SK-N-DZ (cell line): Measurements from ENCODE around the gene OGDHL.
A peak's percentile ranks its signal among the peaks of the same experiment; 100 is the strongest.
"Not testable (repeated sequence)": the region's sequence is repeated elsewhere in the genome, so short reads cannot be mapped to it uniquely, and the experiment has no call there.

Source experiments
- DNase-seq: peaks from one replicate; pipeline ENCODE4 v3.0.0-alpha.2; 2015; ENCODE audit warnings: low spot score

OGDHL gene

DNA sequence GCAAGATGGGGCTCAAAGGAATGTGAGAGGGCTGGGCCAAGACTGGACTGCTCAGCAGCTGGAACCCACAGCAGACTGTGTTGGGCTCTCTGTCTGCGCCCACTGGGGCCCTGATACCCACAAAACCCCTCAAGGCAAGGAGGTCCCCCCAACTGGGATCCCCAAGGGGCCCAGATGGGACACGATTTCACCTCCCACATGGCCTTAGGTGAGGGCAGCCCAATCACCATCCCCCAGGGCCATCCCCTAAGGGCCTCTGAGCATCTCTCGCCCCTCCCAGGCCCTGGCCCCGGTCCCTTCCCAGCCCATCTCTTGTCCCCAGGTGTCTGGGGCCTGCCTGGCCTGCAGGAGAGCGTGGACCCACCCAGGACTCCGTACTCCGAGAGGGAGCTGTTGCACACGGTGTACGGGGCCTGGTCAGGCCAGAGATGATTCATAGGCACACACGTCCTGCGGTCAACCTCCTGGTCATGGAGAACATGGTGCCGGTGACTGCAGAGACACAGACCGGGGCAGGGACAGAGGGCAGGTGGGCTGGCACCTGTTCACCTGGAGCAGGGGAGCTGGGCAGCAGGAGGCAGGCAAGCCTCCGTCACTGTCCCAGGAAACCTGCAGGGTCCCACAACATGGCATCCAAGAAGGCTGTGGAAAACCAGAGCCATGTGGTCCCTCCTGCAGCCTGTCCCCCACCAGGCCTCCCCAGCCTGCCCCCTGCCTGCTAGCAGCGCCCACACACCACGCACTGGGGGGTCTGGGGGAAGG lies 21.6 kb downstream of the OGDHL start:
- DNase-seq, result no peak

DNA sequence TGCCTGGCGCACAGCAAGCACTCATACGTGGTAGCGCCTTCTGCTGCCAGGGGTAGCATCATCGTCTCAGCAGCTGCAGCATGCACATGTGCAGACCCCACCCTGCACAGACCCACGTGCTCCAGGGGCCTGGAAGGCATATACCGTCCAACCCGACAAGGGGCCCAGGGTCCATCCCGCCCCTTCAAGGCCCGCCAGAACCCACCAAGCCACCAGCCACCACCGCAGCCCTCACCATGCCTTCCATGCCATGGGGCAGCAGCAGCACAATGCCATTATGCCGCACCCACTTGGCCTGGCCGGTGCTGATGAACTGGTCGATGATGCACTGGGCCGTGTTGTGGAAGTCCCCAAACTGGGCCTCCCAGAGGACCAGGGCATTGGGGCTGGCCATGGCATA lies 22.7 kb downstream of the OGDHL start:
- DNase-seq, result no peak

DNA sequence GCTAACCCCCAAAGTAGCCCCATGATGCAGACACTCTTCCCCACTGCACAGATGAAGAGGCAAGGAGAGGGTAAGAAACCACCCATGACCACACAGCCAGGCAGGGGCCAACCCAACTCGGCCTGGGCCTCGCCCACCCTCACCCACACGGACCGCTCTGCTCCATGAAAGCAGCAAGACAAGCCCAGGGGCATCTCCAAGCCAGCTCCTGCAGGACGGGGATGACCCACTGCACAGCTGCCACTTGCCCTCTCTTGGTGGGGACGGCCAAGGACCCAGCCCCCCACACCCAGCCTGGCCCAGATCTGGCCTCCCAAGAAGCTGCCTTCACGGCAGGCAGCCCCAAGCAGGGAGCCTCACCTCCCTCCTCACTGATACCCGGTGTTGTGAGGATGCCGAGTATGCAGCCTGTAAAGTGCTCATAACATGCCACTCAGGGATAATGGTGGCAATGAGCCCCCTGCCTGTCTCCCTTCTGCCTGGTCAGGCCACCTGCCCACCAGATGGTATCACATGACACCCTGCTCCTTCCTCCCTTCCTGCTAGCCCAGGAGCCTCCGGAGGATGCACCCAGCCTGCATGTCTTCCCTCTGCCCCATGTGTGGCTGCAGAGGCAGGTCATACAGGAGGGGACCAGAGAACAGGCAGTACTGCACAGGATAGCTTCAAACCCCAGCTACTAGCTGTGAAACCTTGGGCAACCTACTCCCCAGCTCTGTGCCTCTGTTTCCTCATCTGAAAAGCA lies 23.3 kb downstream of the OGDHL start:
- no peak for DNase-seq

DNA sequence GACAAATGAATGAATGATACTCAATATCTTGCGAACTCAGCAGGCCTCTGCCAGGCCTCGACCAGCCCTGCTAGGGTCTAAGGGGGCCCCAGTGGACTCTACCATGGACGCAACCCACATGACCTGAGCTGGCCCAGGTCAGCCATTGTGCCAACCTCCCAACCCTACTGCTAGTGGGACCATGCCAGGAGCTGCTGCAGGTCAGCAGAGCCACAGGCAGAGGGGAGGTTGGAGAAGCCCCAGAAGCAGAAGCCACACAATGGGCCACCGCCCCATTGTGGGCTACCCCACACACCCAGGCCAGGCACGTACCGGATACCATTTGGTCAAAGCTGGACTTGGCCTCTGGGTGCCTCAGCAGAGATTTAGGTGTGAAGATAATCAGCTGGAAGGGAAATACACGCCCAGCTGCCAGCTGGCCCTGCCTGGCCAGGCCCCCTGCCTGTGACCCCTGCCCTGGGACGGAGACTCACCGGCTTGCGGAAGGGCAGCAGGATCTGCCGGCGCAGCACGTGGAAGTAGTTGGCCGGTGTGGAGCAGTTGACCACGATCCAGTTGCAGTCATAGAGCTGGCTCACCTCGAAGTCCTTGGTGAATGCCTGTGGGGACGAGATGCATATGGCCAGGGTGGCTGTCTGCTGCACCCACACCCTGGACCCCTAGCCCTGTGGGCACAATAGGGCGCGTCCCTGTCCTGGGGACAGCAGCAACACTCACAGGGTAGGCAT lies 24.5 kb downstream of the OGDHL start:
- no peak for DNase-seq

DNA sequence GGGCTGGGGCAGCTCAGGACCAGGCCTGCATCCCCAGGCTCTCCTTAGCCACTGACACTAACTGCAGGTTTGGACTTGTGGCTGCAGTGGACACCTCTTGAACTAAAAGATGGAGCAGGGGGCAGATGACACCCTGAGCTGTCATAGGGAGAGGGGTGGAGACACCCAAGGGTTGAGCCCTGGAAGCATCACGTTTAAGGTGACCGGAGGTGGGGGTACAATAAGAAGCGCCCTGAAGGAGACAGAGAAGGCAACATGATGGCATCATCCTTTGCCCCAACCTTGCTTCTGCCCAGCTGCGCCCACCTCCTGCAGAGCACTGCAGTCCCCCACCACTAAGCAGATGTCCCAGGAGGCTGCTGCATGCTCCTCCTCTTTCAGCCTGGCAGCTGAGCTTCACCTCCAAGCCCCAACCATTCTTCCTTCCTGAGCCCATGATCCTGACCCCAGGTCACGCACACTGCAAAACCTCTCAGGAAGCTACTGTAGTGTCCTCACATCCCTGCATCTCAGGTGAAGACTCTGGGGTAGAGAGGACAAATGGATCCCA lies 25.5 kb downstream of the OGDHL start:
- DNase-seq, result no peak

DNA sequence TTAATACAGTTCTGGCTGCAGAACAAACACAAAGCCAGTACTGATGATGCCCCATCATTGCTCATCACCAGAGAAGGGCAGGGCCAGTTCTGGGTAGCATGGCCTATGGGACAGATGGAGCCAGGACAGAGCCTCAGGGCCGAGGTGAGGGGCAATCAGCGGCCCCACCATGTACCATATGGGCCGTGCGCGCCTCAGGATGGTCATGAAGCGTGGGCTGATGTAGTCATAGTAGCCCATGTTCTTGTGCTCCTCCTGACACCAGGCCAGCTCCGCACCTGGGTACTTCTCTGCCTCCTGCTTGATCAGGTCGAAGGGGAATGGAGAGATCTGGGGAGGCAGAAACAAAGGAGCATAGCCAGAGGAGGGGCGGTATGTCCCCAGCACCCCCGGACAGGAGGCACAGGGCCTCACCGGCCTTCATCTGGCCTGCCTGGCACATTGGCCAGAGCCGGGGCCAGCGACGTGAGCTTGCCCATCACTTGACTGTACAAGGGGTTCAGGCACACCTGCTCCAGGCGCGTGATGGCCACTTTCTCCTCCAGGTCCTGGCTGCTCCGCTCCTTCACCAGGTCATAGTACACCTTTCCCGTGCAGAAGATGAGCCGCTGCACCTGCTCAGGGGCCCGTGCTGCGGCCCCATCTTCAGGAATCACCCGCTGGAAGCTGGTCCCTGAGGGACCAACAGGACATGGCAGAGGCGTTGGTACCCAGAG lies 26.1 kb downstream of the OGDHL start:
- no peak for DNase-seq

DNA sequence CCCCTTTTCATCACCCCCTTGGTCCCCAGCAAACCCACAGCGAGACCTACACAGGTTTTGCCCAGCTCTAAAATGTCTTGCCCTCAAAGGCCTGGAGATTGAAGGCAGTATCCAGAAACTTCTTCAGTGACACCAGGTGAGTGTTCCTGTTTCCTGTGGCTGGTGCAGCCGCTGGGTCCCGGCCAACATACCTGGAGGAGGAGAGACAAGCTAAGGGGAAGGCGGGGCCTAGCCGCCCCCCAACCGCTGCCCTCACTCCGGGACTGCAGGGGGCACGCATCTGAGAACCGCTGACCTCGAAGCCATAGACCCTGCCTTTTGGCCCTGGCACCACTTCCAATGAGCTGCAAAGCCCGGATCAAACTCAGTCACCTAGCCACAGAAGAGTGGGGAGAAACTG lies 27.0 kb downstream of the OGDHL start:
- no peak for DNase-seq

DNA sequence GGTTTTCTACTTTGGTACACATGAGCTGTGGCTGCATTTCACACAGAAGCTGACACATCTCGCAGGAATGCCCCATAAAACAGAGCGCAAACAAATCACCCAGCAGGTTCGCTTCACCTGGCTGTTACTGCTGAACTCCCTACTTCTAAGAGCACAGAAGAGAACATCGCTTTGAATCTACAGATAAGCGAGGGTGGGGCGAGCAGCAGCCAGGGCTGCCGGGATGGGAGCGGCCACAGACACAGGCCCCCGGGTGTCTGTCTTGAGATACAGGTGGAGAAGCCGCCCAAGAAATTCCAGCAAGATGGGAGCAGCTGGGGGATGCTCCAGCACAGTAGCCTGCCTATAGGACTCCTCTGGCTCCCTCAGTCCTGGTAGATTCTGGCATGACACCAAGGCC lies 27.4 kb downstream of the OGDHL start:
- DNase-seq, result no peak

DNA sequence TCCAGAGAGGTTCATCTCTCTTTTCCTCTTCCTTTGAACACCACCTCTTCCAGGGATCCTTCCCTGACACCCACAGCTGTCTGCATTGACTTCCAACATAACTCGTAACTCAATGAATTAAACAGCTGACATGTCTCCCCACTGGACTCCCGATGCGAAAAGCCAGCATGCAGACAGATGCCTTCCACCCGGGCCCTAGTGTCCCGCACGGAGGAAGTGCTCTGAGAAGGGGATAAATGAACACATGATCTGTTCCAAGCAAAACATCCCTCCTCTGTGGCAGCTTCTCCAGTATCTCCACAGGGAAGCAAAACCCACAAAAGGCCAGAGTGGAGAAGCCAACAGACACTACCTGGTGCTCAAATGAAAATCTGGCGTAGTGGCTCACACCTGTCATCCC lies 28.3 kb downstream of the OGDHL start:
- DNase-seq, result no peak

DNA sequence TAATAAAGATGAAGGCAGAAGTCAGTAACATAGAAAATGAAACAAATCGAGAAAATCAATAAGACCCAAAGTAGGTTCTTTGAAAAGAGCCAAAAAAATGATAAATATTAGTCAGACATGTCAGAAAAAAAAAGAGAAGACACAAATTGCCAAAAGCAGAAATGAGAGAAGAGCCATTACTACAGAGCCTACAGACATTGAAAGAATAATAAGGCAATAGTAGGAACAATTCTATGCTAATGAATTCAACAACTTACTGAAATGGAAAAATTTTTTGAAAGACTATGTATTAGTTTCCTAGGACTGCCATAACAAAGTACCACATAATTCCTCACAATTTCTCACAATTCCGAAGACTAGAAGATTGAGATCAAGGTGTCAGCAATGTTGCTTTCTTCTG lies 35.5 kb downstream of the OGDHL start:
- no peak for DNase-seq

DNA sequence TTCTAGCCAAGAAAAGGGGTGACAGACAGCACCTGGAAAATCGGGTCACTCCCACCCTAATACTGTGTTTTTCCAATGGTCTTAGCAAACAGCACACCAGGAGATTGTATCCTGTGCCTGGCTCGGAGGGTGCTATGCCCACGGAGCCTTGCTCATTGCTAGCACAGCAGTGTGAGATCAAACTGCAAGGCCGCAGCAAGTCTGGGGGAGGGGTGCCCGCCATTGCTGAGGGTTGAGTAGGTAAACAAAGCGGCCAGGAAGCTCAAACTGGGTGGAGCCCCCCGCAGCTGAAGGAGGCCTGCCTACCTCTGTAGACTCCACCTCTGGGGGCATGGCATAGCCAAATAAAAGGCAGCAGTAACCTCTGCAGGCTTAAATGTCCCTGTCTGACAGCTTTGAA lies 47.0 kb downstream of the OGDHL start:
- DNase-seq, result not testable (repeated sequence)

DNA sequence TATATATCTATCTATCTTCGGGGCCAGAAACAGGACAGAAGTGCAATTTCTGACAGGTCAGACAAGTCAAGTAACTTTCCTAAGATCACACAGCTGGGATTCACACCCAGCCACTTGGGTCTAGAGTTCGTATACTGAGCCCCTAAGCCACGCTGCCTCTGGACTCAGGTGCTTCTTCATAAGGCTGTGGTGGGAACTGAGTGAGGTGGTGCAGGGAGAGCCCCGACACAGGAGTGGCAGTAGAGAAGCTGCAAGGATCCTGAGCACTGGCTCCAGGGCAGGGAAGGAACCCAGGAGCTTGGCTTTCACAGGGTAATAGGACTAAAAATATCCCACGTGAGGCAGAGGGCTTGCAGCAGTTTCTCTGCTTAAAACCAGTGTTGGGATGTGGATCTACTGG lies 48.9 kb downstream of the OGDHL start:
- no peak for DNase-seq

DNA sequence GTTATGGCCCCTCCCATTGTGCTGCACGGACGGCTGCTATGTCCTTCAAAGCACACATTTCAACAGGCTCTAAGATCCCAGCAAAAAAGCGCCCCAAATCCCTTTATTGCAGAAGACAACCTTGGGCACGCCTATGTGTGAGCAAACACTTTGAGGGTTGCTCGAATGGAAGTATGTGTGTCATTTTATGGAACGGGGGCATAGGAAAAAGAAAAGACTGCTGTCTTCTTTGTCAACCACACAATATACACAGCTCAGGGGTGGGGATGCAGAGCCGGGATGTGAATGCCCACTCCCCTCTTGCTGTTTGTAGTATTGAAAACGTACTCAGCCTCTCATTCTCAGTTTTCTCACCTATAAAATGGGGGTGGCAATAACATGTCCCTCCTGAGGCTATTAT lies 50.6 kb downstream of the OGDHL start:
- DNase-seq, result no peak

DNA sequence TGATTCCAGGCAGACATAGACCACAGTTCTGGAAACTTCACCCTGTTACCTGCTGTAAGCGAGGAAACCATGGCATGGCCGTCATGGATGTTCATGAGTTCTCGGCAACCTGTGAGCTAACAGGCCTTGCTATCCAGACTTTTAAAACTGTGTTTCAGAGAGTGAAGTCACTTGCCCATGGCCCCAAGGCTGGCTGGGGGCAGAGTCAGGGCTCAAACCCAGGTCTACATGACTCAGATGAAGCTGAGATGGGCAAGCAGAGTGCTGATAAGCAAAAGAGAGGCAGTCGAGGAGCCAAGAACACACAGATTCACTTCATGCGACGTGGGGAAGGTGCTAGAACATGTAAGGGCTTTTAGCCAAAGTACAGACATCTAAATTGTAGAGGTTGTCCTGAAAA lies 51.2 kb downstream of the OGDHL start:
- no peak for DNase-seq

DNA sequence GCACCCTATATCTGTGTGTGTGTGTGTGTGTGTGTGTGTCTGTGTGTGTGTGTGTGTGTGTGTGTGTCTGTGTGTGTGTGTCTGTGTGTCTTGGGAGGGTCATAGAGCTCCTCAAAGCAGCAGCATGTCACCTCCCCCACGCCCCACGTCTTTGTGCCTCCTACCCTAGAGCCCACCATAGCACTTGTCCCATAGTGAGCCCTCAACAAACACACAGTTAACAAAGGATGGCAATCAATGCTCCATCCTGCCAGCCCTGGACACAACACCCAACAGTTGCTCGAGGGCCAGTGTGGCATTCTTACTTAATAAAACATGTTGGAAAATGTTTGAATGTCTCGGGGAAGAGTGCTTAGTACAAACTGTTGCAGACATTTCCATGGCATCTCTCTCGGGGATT lies 52.2 kb downstream of the OGDHL start:
- DNase-seq, result no peak

DNA sequence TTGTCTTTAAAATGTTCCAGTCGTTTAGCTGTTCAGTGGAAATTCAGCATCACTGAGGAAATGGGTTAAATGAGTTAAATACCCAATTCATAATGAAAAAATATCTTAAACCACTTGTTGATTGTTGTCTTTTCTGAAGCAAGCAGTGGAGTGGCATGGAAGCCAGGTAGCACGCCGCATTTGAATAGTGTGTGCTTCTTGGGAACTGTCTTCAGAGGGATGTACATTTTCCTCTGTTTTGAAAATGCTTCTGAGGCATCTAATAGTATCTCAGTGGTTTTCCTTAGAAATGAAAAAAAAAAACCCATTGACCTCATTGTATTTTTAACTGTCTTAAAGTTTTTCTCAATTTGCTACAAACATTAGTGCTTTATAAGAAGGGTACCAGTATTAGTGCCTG lies 54.5 kb downstream of the OGDHL start:
- no peak for DNase-seq

DNA sequence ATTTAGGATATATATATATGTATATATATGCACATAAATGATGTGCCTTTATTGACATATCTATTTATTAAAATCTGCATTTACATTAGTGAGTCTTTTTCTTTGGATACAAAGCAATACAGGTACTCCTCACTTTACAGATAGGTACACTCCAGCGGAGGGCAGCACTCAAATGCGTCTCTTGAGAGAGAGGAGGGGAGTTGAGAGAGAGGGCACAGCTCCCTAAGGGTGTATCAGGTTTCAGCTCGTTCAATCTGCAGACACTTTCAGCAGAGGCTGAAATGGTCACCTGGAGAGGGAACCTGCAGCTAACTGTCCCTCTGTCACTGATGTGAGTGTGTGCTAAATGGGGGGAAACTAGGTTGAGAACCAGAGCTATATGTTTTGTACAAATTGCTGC lies 61.1 kb downstream of the OGDHL start:
- peak; percentile 79 for DNase-seq

DNA sequence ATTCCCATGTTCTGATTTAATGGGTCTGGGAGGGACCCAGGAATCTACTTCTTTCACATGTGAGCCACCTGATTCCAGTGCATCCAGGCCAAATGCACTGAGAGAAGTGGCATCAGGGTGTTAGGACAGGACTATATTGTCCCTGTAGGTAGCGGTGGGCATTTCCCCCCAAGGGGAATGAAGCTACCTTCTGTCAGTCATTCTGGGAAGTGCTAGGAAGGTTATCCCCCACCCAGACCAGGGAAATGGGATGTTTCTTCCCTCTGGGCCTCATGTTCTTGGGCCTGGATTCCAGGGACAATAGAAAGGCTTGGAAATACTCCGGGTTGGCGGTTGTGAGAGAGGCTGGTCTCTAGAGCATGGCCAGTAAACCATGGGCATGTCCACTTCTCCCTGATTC lies 61.9 kb downstream of the OGDHL start:
- no peak for DNase-seq

DNA sequence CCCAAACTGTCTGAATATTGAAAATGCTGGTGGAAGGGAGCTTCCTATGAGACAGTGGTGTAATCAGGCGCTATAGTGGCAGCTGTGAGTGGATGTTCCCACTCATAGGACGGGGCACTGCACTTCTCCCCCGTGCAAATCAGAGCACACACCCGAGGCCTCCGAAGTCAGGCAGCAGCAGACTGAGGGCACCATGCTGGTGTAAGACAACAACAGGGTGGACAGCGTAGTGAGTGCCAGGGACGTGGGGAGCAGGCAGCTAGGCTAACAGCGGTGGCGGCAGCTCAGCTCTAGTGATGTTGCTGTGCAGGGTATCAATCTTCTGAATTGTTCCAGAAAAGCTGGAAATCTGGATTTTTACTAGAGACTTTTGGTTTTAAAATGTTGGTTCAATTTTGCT lies 63.4 kb downstream of the OGDHL start:
- DNase-seq, result no peak

DNA sequence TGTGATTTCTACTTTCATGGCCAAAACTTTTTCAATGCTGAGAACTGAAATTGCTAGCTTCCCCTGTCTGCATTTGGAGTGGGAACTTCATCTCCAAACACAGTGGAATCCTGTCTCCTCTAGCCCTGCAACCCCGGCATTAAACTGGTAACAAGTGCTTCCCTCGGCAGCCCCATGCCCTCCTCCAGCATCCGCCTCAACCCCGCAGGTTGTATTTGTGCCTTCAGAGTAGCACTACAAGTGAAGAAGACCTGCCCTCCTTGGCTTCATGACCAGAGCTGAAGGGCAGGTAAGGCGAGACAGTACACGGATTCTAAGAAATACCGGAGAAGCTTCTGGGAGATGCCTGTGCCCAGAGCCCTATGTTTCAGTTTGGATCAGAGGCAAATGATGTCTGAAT lies 65.8 kb downstream of the OGDHL start:
- no peak for DNase-seq

DNA sequence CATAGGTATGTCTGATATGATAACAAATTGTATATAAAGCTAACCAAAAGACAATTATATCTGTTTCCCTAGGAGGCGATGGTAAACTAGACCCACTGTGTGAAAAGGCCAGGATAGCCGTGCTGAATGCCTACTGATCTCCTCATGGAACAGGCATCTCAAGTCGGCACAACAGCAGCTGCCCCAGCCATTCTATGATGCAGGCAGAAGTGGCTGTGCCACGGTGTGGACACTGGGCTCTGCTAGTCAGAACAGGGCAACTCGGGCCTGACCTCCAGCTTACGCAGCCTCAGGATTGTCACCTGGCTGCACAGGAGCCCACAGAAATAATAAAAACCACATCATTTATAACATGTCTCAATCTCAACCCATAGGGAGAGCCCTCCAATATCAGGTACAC lies 67.7 kb downstream of the OGDHL start:
- DNase-seq, result no peak

DNA sequence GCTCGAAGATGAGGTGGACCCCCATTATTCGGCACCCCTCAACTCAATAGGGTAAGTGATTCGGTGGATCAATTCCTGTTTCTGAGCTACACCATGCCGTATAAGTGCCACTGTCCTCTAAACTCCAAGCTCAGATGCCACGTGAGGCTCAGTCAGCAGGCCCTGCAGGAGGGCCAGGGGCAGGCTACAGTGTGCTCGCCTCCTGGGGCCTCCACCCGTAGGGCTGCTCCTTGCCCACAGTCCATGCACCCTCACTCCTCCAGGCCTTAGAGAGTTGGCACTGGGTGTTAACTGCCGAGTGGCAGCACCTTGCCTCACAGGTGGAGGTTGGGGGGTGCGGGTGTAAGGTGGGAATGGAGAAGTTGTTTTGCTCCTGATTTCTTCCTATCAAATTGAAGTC lies 70.5 kb downstream of the OGDHL start:
- no peak for DNase-seq
